Measurements from ENCODE around the gene LGALS4.
A peak's percentile ranks its signal among the peaks of the same experiment; 100 is the strongest.
"Not testable (repeated sequence)": the region's sequence is repeated elsewhere in the genome, so short reads cannot be mapped to it uniquely, and the experiment has no call there.

Gene LGALS4

GRCh38 chr19:38800577-38801347, 12.0 kb downstream of the LGALS4 start:
- no peak for DNase-seq (ENCODE audit: low read depth in 4 of 4, low spot score in 1 of 4)

- no peak for DNase-seq (ENCODE audit: low read depth in 4 of 4, low spot score in 1 of 4)
Observed at GRCh38 chr19:38799104-38799503, 13.6 kb downstream of the LGALS4 start.

- not testable (repeated sequence) for DNase-seq (ENCODE audit: low read depth in 4 of 4, low spot score in 1 of 4)
Observed at GRCh38 chr19:38797781-38798180, 15.0 kb downstream of the LGALS4 start.

- no peak for DNase-seq (ENCODE audit: low read depth in 4 of 4, low spot score in 1 of 4)
Observed at GRCh38 chr19:38796154-38796553, 16.6 kb downstream of the LGALS4 start.

GRCh38 chr19:38795549-38795948, 17.2 kb downstream of the LGALS4 start:
- no peak for DNase-seq (ENCODE audit: low read depth in 4 of 4, low spot score in 1 of 4)

GRCh38 chr19:38793671-38794070, 19.1 kb downstream of the LGALS4 start:
- DNase-seq (ENCODE audit: low read depth in 4 of 4, low spot score in 1 of 4): no peak

- no peak for DNase-seq (ENCODE audit: low read depth in 4 of 4, low spot score in 1 of 4)
Observed at GRCh38 chr19:38793177-38793576, 19.6 kb downstream of the LGALS4 start.

GRCh38 chr19:38792250-38793111, 20.3 kb downstream of the LGALS4 start:
- DNase-seq (ENCODE audit: low read depth in 4 of 4, low spot score in 1 of 4): peak in 3 of 4 experiments; percentile 5 to 15 (median 12)

- DNase-seq (ENCODE audit: low read depth in 4 of 4, low spot score in 1 of 4): not testable (repeated sequence)
Observed at GRCh38 chr19:38791451-38792064, 21.2 kb downstream of the LGALS4 start.

- DNase-seq (ENCODE audit: low read depth in 4 of 4, low spot score in 1 of 4): not testable (repeated sequence)
Observed at GRCh38 chr19:38790507-38791403, 22.0 kb downstream of the LGALS4 start.

- DNase-seq (ENCODE audit: low read depth in 4 of 4, low spot score in 1 of 4): no peak
Observed at GRCh38 chr19:38788478-38789243, 24.1 kb downstream of the LGALS4 start, which contains the start of gene LGALS7B. TSS of gene LGALS7B (plus strand) at chr19:38789200. CDS start at chr19:38789227, 27 bp downstream.

- no peak for DNase-seq (ENCODE audit: low read depth in 4 of 4, low spot score in 1 of 4)
Observed at GRCh38 chr19:38786572-38787265, 26.0 kb downstream of the LGALS4 start.

- DNase-seq (ENCODE audit: low read depth in 4 of 4, low spot score in 1 of 4): not testable (repeated sequence)
Observed at GRCh38 chr19:38786061-38786460, 26.7 kb downstream of the LGALS4 start.

GRCh38 chr19:38785187-38785699, 27.5 kb downstream of the LGALS4 start:
- DNase-seq (ENCODE audit: low read depth in 4 of 4, low spot score in 1 of 4): no peak

- DNase-seq (ENCODE audit: low read depth in 4 of 4, low spot score in 1 of 4): no peak
Observed at GRCh38 chr19:38784224-38784623, 28.5 kb downstream of the LGALS4 start.

- DNase-seq (ENCODE audit: low read depth in 4 of 4, low spot score in 1 of 4): not testable (repeated sequence)
Observed at GRCh38 chr19:38782212-38782611, 30.5 kb downstream of the LGALS4 start.

- no peak for DNase-seq (ENCODE audit: low read depth in 4 of 4, low spot score in 1 of 4)
Observed at GRCh38 chr19:38781058-38781457, 31.7 kb downstream of the LGALS4 start.

- DNase-seq (ENCODE audit: low read depth in 4 of 4, low spot score in 1 of 4): no peak
Observed at GRCh38 chr19:38780443-38780842, 32.3 kb downstream of the LGALS4 start.

GRCh38 chr19:38778733-38779132, 34.0 kb downstream of the LGALS4 start:
- no peak for DNase-seq (ENCODE audit: low read depth in 4 of 4, low spot score in 1 of 4)
